HG02981 (cell line): ENCODE measurements around the gene CBLN1.
"Not testable (repeated sequence)": the region's sequence is repeated elsewhere in the genome, so short reads cannot be mapped to it uniquely, and the experiment has no call there.

Experiments used
- ATAC-seq: cut with Tn5 transposase; IDR thresholded peaks from one replicate; pipeline ENCODE4 v1.9.1; 2021; ENCODE audit warnings: mild to moderate bottlenecking, moderate library complexity; ENCODE audit not compliant: unreplicated experiment

Gene CBLN1

GRCh38 chr16:49277766-49278566 lies 3.7 kb downstream of the CBLN1 start:
- no peak for ATAC-seq

GRCh38 chr16:49277386-49277742 lies 4.3 kb downstream of the CBLN1 start:
- ATAC-seq: no peak

- no peak for ATAC-seq
Observed at GRCh38 chr16:49276646-49277385, 4.8 kb downstream of the CBLN1 start.

- no peak for ATAC-seq
Observed at GRCh38 chr16:49275870-49276269, 5.8 kb downstream of the CBLN1 start.

GRCh38 chr16:49275050-49275730 lies 6.4 kb downstream of the CBLN1 start:
- ATAC-seq: no peak

GRCh38 chr16:49274591-49274990 lies 7.0 kb downstream of the CBLN1 start:
- no peak for ATAC-seq

- ATAC-seq: no peak
Observed at GRCh38 chr16:49273771-49274170, 7.9 kb downstream of the CBLN1 start.

- no peak for ATAC-seq
Observed at GRCh38 chr16:49271363-49271762, 10.3 kb downstream of the CBLN1 start.

- ATAC-seq: no peak
Observed at GRCh38 chr16:49269201-49269600, 12.4 kb downstream of the CBLN1 start.

- no peak for ATAC-seq
Observed at GRCh38 chr16:49268667-49269066, 13.0 kb downstream of the CBLN1 start.

- ATAC-seq: no peak
Observed at GRCh38 chr16:49262501-49262900, 19.1 kb downstream of the CBLN1 start.

- no peak for ATAC-seq
Observed at GRCh38 chr16:49261930-49262329, 19.7 kb downstream of the CBLN1 start.

- ATAC-seq: no peak
Observed at GRCh38 chr16:49260956-49261530, 20.6 kb downstream of the CBLN1 start.

- no peak for ATAC-seq
Observed at GRCh38 chr16:49260253-49260652, 21.4 kb downstream of the CBLN1 start.

GRCh38 chr16:49259330-49259729 lies 22.3 kb downstream of the CBLN1 start:
- no peak for ATAC-seq

- no peak for ATAC-seq
Observed at GRCh38 chr16:49250689-49251088, 30.9 kb downstream of the CBLN1 start.

GRCh38 chr16:49248227-49248626 lies 33.4 kb downstream of the CBLN1 start:
- no peak for ATAC-seq

- no peak for ATAC-seq
Observed at GRCh38 chr16:49236216-49236615, 45.4 kb downstream of the CBLN1 start.

GRCh38 chr16:49228335-49228734 lies 53.3 kb downstream of the CBLN1 start:
- not testable (repeated sequence) for ATAC-seq
